Mucosa of descending colon (tissue), 3 donors: ENCODE data around the gene SPARC. TPM values are rescaled to one million over a fixed set of nuclear protein-coding genes. Genes with fewer than 3 reads are reported as not detected.

Experiments used
- ATAC-seq: fragments of 200-7000 bp; cut with Tn5 transposase; one replicate; pipeline ENCODE4 v1.9.1; 2020; ENCODE audit warnings: mild to moderate bottlenecking, moderate library complexity
- DNase-seq, 3 donors: peaks; one replicate each; pipeline ENCODE4 v3.0.0-alpha.2; 2020
- H3K36me3 ChIP-seq: fragments of 200-600 bp; one replicate; pipeline ENCODE4 v1.8.0; 2021; ENCODE audit warnings: low read depth, mild to moderate bottlenecking
- H3K4me1 ChIP-seq: fragments of 200-600 bp; one replicate; pipeline ENCODE4 v1.8.0; 2021; ENCODE audit warnings: low read depth, mild to moderate bottlenecking
- H3K4me3 ChIP-seq: fragments of 200-600 bp; one replicate; pipeline ENCODE4 v1.8.0; 2021; ENCODE audit warnings: mild to moderate bottlenecking
- H3K9me3 ChIP-seq: fragments of 200-600 bp; one replicate; pipeline ENCODE4 v1.8.0; 2021; ENCODE audit warnings: mild to moderate bottlenecking
- intact Hi-C, 2 donors: fragments of 100-400 bp; cut with DNase I in 1 of 2; cut with micrococcal nuclease in 1 of 2; formaldehyde crosslinking; loops; one replicate each; pipeline versions ENCODE4 v1.11.0 to v1.11.1; 2022; cut with DNase I, micrococcal nuclease
- total RNA-seq, 3 donors: library from RNA; stranded (reverse); fragmentation: NEBNext Ultra II Directional in 2 of 3; extraction: Animal tissue kit (Norgen Biotek cat#: 25700) in 2 of 3; gene quantifications; one replicate each; pipeline versions ENCODE4 v1.2.1 to v1.2.4, GENCODE V29; 2021 to 2023
- TF ChIP-seq, protein P1 (sequence below): fragments of 200-600 bp; IDR thresholded peaks from one replicate; pipeline ENCODE4 v1.8.0; 2022; ENCODE audit warnings: antibody characterized with exemption, mild to moderate bottlenecking
- donor health status: DM: no; HTN: no; CAD: no; lungs with moderate emphysema.
- donor health status: DM: no; HTN: no; CAD: no.
- donor health status: DM: no; HTN: yes; CAD: no.

SPARC gene
- total RNA-seq, 3 donors from 2014 or later: 78.0 to 410 (median 227) TPM

GRCh38 chr5:151708126-151708525, 21.4 kb upstream of the SPARC start:
- no peaks in the 10 kb centered on the region for H3K9me3 ChIP-seq
- intact Hi-C loops: no loop called here
- peaks cover 10% of the 10 kb centered on the region for H3K4me1 ChIP-seq
- DNase-seq (no peak), ATAC-seq (peak; percentile 97)
- H3K36me3 ChIP-seq: no peaks in the 10 kb centered on the region
- TF ChIP-seq, protein P1, sequence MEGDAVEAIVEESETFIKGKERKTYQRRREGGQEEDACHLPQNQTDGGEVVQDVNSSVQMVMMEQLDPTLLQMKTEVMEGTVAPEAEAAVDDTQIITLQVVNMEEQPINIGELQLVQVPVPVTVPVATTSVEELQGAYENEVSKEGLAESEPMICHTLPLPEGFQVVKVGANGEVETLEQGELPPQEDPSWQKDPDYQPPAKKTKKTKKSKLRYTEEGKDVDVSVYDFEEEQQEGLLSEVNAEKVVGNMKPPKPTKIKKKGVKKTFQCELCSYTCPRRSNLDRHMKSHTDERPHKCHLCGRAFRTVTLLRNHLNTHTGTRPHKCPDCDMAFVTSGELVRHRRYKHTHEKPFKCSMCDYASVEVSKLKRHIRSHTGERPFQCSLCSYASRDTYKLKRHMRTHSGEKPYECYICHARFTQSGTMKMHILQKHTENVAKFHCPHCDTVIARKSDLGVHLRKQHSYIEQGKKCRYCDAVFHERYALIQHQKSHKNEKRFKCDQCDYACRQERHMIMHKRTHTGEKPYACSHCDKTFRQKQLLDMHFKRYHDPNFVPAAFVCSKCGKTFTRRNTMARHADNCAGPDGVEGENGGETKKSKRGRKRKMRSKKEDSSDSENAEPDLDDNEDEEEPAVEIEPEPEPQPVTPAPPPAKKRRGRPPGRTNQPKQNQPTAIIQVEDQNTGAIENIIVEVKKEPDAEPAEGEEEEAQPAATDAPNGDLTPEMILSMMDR: no peak
- no peak overlapping the region for H3K4me3 ChIP-seq

DNA sequence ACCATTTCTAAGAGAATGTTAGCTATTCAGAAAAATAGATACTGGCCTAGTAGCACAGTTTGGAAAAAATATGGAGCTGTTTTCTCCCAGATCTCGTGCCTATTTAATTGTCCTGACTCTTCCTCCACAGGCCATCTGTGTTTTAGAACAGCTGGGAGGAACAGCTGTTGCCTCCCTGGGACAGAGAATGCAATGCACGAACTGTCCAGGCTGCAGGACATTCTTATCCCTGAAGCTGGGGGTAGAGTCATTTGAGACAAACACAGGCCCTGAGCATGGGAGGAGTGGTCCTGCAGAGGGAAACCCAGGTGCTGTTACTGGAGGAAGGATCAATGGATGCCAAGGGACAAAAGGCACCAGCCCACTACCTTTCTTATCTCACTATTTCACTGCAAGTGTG, 20.9 kb upstream of the SPARC start:
- TF ChIP-seq, protein P1: no peak
- H3K4me3 ChIP-seq: no peak overlapping the region
- H3K4me1 ChIP-seq: peaks cover 10% of the 10 kb centered on the region
- DNase-seq (no peak), ATAC-seq (peak; percentile 37)
- intact Hi-C loops: no loop called here
- no peaks in the 10 kb centered on the region for H3K36me3 ChIP-seq
- no peaks in the 10 kb centered on the region for H3K9me3 ChIP-seq

GRCh38 chr5:151706906-151707305, 20.2 kb upstream of the SPARC start:
- H3K36me3 ChIP-seq: no peaks in the 10 kb centered on the region
- DNase-seq (no peak), ATAC-seq (peak; percentile 8)
- intact Hi-C loops: no loop called here
- H3K4me1 ChIP-seq: peaks cover 10% of the 10 kb centered on the region
- no peak overlapping the region for H3K4me3 ChIP-seq
- TF ChIP-seq, protein P1: no peak
- H3K9me3 ChIP-seq: no peaks in the 10 kb centered on the region

GRCh38 chr5:151703780-151704179, 17.1 kb upstream of the SPARC start:
- H3K4me1 ChIP-seq: peaks cover 10% of the 10 kb centered on the region
- no peaks in the 10 kb centered on the region for H3K9me3 ChIP-seq
- DNase-seq (no peak), ATAC-seq (no peak)
- intact Hi-C loops: no loop called here
- no peaks in the 10 kb centered on the region for H3K36me3 ChIP-seq
- no peak overlapping the region for H3K4me3 ChIP-seq
- TF ChIP-seq, protein P1: no peak

GRCh38 chr5:151703227-151703626, 16.5 kb upstream of the SPARC start:
- H3K9me3 ChIP-seq: no peaks in the 10 kb centered on the region
- no peak for DNase-seq
- ATAC-seq: no peak

More at GRCh38 chr5:151703227-151703626, 16.5 kb upstream of the SPARC start:
- intact Hi-C loops: no loop called here
- H3K4me1 ChIP-seq: peaks cover 10% of the 10 kb centered on the region
- no peaks in the 10 kb centered on the region for H3K36me3 ChIP-seq
- TF ChIP-seq, protein P1: no peak
- H3K4me3 ChIP-seq: no peak overlapping the region
